Activated CD8-positive, alpha-beta memory T cell treated with anti-CD3 and anti-CD28 coated beads for 24 hours (primary cell): ENCODE results near the gene TTLL11.
"Not testable (repeated sequence)": the region's sequence is repeated elsewhere in the genome, so short reads cannot be mapped to it uniquely, and the experiment has no call there.

ENCODE experiments used
- DNase-seq: peaks from one replicate; pipeline ENCODE4 v3.0.0-alpha.2; 2020

TTLL11 gene

DNA sequence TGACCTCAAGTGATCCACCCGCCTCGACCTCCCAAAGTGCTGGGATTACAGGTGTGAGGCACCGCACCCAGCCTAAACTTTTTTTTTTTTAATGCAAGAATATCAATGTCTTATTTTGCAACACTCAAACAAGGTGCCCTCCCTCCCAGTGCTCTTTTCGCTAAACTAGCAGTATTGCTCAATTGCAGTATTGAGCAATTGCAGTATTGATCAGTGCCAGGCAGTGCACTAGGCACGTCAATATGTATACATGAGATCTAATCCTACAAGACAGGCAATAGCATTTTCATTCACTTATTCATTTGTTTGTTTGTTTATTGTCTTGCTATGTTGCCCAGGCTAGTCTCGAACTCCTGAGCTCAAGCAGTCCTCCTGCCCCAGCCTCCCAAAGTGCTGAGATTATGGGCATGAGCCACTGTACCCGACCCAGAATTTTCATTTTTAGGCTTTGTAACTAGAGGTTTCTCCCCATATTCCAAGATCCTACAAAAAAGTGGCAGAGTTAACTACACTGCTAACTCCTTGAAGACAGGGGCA is 94.5 kb downstream of the TTLL11 start:
- no peak for DNase-seq

DNA sequence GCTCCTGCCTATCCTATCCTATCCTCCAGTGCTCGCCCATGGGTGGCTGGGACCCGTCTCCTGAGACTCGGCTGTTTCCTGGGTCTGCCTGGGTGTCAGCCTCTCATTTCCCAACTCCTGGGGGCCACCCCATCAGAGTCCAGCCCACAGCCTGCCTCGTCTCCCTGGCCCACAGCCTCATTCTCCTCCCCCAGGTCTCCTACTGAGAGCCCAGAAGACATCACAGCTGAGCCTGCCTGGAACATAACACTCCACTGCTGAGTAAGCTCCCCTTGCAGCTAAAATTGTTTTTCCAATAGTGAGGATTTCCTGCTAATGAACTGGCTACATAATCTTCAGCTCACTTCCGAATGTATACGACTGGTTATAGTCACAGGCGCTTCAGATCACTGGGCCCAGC is 95.3 kb downstream of the TTLL11 start:
- DNase-seq, result no peak

DNA sequence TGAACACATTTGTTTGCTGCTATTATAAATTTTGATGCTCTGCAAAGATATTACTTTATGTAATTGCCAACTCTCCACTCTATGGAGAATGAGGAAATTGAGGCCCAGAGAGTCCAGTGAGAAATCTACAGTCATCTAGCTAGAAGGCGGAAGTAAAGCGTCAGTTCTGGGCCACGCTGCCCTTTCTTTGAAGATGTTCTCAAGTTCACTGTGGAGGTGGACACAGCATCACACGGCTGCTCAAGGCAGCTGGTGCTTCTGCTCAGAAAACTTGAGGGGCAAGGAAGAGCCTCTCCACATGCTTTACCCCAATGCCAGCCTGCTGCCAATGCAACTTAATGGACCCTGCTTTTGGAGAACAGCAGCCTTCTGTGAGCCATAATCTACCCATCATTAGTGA is 96.3 kb downstream of the TTLL11 start:
- no peak for DNase-seq

DNA sequence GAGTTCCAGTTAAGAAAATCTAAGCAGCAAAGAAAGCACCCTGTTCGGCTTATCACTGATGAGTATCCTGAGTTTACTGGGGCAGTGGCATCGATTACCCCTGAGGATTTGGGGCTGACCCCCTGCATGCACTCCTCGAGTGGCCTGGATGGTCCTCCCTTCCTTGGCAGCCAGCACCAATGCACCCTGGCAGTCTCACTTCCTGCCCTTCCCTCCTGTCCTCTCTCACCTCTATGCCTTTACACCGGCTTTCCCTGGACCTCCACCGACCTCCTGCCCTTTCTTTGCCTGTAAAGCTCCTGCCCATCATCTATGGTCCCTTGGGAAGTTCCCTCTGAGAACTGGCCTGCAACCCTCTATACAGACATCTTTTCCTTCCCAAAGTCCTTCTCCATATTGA is 97.1 kb downstream of the TTLL11 start:
- DNase-seq, result no peak

DNA sequence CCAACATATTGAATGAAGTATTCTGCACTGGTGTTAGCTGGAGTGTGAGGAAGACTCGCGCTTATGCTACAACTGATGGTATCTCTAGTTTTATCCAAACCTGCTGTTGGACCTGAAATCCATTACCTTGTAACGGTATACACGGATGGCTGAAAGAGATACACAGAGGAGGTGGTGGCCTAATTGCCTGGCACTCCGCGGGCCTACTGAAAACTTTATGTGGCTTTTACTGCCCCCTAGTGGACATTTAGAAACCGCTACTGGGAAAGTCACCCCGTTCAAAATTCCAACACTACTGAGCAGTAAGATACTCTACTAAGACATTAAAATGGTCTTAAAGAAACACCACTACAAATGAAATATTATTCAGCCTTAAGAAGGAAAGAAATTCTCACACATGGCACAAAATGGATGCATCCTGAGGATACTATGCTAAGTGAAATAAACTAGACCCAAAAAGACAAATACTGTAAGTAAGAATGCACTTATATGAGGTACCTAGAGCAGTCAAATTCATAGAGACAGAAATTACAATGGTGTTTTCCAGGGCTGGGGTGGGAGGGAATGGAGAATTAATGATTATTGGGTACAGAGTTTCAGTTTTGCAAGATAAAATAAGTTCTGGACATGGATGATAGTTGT is 100.4 kb downstream of the TTLL11 start:
- DNase-seq, result peak; percentile 57

DNA sequence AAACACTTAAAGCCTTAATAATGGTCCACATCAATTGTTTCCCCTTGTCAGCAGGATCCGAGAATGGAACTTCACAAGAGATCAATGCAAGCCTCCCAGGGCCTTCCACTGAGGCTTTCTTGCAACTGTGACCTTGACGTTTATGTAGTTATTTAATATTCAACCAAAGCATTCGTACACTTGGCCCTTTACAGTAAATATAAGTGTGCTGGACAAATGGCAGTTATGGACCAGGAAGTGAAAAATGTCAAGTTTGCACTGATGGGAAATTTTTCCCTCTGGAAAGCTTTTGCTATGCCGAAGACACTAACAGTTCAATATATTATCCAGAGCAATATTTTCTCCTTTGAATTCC is 101.8 kb downstream of the TTLL11 start:
- DNase-seq, result peak; percentile 3

DNA sequence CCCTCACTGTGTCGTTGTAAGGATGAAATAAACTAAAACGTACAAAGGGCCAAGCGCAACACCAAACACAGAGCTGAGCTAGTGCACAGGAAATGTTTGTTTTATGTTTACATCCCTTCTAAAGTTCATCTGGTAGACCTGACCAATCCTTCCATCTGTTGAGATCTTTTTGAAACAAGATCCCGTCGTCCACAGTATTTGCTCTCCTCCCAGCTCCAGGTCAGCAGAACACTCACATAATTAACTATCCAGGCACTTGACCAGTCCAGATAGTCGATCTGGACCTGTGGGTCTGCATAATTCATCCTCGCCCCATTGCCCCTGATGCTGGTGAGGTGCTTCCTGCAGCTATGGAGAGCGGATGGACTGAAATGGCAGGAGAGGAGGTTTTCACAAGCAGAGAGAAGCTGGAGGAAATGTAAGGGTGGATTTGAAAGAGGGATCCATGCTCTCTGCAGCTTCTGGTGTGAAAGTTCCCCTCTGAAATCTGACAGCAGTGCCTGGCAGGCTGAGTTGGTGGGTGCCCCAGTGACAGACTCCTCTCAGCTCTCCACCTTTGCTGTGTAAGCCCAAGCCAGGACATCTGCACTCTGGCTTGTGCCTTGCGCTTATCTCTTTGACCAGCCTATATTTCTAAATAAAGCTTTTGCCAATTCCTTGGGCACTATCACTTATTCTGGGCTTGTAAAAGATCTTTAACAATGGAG is 102.4 kb downstream of the TTLL11 start:
- peak; percentile 7 for DNase-seq

DNA sequence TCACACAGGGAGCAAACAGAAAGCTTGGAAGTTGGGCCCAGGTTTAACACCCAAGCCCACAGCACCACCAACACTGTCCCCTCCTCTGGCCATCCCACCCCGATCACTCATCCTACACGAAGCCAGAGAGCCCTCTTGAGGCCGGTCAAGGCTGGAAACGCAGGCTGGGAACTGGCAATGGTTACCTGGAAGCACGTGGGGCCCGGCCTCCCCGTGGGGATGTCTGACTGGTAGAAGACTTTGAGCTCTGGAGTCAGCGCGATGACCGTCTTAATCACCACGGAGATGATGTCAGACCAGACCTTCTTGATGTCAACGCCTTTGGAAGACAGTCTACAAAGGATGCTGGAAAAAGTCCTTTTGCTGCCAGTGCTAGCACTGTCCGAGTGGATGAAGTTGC is 104.1 kb downstream of the TTLL11 start:
- DNase-seq, result peak; percentile 42

DNA sequence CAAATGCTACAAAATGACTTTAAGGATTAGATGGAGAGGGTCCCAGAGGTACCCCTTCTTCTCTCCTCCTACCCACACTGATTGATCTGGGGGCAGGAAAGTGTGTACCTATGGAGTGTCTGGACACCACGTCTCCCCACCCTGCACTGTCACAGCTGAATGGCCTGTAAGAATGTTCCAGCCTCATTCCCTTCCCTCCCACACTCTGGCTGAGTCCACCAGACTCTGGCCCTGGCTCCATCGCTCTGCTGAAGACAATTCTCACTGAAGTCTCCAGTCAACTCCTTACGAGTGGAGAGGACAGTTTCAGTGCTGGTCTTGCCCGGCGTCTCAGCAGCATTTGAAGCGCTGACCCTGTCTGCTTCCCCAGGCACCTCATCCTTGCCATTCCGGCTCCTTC is 105.8 kb downstream of the TTLL11 start:
- DNase-seq, result peak; percentile 33

DNA sequence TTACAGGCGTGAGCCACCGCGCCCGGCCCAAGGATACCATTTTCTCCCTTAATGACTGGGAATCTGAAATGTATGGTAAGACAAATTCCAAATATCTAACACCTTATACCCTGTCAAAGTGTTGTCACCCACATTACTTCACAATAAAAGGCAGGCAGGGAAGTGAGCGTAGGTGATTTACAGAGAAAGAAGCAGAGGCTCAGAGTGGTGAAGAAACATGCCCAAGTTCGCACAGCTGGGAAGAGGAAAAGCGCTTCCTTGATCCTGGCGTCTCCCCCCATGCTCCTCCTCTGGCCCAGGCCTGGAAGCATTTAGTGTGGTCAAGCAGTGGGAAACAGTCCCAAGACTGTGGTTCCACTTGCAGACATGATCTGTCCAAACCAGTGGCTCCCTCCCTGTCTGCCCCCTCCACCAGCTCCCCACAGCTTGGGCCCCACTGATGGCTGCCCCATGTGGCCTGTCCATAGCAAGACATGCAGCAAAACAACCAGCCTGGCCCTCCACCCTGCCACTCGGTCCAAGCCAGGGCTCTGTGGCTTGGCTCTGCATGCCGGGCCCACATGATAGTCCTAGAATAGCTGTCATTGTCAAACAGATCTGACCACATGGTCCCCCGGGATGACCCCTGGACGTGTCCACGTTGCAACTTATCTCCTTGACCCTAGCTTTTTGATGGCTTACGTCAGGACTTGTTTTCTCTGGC is 107.2 kb downstream of the TTLL11 start:
- DNase-seq, result no peak

DNA sequence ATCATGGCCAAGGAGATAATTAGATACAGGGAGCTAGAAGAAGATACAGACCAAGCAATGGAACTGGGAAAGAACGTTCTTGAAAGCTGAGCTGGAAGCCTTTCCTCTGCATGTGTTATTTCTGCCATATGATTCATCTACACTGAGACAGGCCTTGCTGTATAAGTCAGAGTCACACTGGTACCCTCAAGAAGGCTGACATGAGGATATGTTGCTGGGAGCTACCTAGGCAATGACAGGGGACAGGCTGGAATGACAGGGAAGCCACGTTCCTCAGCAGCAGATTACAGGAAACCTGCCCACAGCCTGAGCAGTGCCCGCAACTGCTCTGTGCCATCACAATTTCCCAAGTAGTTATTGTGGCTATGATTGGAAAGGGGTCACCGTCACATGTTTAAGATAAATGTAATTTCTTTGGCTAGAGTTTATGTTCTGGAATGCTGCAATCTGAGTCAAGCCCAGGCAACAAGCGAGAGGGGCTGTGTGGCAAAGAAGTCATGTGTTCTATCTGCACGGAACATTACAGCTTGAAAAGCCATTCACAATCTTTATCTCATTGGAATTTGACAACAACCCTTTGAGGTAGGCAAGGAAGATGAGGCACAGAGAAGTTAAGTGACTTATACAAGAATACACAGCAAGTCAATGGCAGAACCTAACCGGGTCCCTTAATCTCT is 108.2 kb downstream of the TTLL11 start:
- no peak for DNase-seq

DNA sequence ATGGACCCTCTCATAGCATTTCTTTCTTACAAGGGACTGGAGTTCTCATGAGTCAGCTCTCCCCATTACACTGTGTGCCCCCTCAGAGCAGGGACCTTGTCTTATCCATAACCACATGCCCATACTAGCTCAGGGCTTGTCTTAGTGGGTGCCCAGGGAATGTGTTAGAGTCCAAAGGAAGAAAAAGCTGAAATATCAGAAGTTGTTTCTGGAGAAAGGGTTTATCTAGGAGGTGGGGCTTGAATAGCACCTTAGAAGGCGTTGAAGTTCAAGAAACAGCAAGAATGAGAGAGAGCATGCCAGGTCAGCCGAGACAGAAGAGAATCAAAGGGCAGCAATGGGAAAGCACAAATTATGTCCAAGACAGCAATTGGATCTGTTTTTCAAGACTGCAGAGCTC is 109.4 kb downstream of the TTLL11 start:
- DNase-seq, result no peak

DNA sequence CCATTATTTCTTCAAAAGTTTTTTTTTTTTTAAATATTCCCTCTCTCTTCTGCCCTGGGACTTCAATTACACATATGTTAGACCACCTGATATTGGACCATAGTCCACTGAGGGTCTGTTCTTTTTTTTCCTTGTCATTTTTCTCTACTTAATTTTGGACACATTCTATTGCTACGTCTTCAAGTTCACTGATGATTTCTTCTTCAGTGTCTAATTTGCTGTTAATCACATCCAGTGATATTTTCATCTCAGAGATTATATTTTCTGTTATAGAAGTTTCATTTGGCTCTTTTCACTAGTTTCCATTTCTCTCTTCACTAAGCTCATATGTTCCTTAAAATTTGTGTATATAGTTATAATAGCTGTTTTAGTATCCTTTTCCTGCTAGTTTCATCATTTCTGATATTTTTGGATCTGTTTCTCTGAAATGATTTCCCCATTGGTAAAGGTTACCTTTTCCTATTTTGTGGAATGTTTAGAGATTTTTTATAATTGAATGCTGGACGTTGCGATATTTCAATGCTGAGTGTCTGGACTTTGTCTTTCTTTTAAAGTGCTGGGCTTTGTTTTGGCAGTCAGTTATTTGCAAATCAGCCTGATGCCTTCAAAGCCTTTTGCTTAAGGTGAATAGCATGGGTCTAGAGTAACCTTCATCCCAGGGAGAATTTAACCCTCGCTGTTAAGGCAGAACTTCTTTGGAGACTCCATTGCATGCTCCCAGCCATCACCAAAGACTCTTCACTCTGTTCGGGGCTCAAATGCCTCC is 111.8 kb downstream of the TTLL11 start:
- no peak for DNase-seq

DNA sequence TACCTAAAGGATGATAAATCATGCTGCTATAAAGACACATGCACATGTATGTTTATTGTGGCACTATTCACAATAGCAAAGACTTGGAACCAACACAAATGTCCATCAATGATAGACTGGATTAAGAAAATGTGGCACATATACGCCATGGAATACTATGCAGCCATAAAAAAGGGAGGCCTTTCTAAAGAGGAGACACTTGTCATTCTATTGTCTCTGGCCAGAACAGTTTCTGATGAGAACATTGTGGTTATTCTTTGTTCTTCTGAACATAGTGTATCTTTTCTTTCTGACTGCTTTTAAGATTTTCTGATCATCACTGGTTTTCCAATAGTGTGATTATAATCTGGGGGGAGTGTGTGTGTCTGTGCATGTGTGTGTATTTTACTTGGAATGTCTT is 112.4 kb downstream of the TTLL11 start:
- DNase-seq, result not testable (repeated sequence)

DNA sequence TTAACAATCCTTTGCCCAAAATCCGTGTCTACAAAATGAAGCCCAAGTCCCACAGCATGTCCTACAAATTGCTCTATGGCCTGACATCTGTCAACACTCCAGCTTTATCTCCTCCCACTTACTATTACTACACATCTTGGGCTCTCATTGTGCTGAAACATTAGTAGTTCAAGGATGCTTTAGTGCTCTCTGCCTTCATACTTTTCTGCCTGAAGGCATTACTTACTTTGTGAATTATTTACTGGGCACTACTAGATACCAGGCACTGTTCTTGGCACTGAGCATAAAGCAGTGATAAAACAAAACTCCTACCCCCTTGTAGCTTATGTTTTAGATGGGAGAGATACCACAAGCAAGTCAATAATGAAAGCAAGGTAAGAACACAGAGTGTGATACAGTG is 113.4 kb downstream of the TTLL11 start:
- no peak for DNase-seq

DNA sequence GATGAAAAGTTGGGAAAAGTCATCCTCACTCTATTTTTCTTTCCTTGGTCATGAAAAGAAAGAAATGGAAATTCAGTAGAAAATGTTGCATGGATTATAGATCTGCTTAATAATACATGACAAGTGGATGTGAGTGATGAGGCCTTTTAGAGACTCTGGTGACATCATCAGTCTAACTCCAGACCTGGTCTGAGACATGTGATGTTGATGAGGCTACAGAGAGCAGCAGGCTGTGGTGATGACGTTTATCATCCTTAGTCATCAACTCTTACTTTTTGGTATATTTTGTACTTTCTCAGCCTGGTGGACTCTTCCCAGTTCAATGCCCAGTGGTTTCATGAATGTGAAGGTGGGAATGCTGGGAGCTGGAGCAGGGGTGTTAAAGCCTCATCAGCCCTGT is 116.4 kb downstream of the TTLL11 start:
- DNase-seq, result no peak

DNA sequence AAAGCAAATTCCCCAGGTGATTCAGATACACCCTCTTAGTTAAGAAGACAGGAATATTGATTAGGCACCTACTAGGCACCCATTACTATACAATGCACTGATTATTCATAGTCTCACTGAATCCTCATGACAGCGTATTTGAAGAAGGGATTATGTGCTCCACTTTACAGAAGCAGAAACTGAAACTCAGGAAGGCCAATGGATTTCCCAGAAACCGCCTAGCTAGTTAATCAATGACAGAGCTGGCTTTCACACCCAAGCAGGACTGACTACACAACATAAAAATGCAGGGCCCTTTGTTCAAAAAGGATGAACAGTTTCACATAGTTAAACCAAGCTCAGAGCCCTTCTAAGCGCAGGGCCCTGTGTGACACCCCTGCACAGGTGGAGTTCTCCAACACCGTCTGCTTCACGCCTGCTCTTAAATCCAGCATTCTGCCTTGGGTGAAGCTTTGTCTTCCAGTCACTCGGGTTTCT is 117.3 kb downstream of the TTLL11 start:
- DNase-seq, result no peak

DNA sequence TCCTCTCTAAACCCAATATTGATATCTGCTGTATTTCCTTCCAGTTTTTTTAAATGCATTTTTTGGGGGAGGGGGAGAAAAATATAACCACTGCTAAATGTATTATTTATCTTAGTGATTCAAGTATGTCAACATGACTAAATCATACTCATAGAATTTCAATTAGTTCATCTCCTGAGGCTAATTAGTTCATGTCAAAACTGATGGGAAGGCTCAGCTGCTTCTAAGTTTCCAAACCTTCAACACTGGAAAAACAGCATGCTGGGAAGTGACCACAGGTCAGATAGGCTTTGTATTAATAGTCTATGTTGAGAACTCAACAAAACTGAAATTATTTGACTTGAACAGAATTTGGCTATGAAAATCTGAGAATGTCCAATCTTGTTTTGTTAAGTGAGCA is 118.7 kb downstream of the TTLL11 start:
- DNase-seq, result no peak

DNA sequence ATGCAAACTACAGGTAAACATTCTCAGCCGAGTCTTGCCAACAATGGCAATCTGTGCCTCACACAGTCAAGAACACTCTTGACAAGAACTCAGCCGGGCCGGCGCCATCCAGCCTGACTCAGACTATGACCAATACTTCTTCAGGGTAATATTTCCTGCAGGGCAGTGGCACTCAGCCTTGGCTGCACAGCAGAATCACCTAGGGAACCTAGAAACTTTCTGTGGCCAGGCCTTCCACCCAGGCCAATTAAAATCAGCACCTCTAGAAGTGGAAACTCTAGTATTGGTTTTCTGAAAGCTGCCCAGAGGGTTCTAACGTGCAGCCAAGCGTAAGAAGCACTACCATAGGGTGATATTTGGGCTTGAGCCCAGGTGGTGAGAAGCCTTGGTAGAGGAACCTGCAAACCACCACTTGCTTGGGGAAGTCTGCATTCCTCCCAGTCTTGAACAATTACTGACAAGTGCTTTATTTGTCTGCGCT is 120.6 kb downstream of the TTLL11 start:
- DNase-seq, result no peak

DNA sequence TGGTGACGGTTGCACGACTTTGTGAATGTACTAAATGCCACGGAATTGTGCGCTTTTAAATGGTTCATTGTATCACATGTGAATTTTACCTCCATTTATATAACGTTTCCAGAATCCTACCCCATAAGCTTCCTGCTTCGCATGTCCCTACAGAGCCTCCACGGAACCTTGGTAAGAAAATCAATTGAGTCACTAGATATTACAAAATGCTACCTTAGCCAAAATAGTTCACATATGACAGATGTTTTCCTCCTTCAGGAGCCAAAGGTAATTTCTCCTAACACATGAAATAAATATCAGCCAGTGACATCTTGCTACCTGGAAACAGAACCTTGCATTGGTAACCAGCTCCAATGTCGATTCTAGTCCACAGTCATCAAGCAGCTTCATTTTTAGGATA is 125.1 kb downstream of the TTLL11 start:
- no peak for DNase-seq

DNA sequence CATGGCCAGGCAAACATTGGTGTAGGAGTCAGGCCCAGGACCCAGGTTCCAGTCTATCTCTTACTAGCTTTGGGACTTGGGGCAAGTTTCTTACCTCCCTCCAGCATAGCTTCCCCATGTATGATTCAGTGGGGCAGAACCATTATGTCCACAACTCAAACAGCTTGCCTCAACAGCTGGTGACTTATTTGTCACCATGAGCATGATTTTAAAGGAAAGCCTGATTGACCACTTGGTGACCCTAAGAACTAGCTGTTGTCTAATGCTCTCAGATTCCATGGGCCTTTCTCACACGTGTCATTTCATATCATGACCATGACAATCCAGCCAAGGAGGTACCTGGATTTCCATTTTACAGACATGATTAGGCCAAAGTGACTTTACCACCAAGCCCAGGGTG is 126.4 kb downstream of the TTLL11 start:
- DNase-seq, result no peak

DNA sequence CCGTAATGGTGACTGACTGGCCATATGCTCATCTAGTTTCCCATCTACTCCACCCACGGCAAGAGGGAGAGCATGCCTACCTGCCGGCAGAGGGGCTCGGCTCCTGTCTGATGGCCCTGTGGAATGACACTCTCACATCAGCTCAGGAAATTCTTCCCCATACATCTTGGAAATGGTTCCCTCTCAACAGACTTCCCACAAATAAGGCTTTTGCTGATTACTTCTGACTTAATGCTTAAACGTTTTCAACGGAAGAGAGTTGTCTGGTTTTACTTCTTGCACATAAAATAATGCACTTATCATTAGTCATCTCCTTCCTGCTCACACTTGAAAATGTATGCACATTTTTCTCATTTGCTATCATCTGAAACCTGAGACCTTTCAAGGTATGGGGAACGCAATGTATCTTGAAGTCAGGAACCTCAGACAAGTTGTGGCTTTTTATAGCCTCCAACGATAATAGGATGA is 129.5 kb downstream of the TTLL11 start:
- DNase-seq, result no peak
